ENCODE data around the gene CDC7. TPM values are rescaled to one million over a fixed set of nuclear protein-coding genes. Genes with fewer than 3 reads are reported as not detected.
A peak's percentile ranks its signal among the peaks of the same experiment; 100 is the strongest.
"Not testable (repeated sequence)": the region's sequence is repeated elsewhere in the genome, so short reads cannot be mapped to it uniquely, and the experiment has no call there.

Gene CDC7
- total RNA-seq = 1 to 10 TPM; 1.8 to 2.0 TPM
- long read RNA-seq, donor 1 = 0 reads
- long read RNA-seq, donor 2, partial matches to known transcripts = 1 of 1 reads
- long read RNA-seq, donor 2, other reads (novel, unspliced or antisense) = 0 of 1 reads

DNA sequence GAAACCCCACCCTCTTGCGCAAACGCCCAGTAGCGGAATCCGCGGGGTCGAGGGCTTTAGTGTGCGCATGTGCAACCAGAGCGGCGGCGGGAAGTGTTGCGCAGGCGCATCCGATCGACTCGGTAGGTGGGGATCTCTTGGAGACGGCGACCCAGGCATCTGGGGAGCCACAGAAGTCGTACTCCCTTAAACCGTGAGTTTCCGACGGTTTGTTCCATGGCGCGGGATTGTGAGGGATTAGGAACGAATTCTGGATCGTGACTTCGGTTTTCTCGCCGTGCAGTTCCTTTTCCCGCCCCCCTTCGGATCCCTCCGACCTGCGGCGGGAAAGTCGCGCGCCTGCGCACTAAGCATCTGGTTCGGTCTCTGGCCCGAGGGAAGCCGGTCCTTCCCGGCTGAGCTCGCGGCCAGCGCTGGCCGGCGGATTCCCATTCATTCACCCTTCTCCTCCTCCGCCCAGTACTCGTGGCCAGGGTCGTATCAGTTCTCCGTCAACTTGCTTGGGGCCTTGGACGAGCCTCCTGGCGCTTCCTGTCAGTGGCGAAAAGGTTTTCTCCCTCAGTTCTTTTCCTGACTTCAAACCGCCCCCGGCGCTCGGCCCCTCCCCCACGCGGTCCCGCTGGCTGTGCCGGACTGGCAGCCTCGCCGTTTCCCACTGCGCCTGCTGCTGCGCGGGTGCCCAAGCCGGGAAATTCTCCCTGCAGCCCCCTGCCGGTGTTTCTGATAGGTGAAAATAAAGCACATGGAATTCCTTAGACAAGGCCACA is at the start of gene CDC7:
Gene CDC7 (plus strand): TSS at position 96 of the 767 bp plus-strand sequence. CDS start 866 bp downstream, outside the sequence.
- intact Hi-C loops (cut with DNase I) = no loop called here
- peak; percentile 97 for DNase-seq (ENCODE audit: low spot score)

- intact Hi-C loops (cut with DNase I) = no loop called here
- no peak for DNase-seq (ENCODE audit: low spot score)
Observed at GRCh38 chr1:91454136-91454535, 46.5 kb upstream of the CDC7 start.

GRCh38 chr1:91455334-91455733 is 45.3 kb upstream of the CDC7 start:
- intact Hi-C loops (cut with DNase I) = no loop called here
- no peak for DNase-seq (ENCODE audit: low spot score)

DNA sequence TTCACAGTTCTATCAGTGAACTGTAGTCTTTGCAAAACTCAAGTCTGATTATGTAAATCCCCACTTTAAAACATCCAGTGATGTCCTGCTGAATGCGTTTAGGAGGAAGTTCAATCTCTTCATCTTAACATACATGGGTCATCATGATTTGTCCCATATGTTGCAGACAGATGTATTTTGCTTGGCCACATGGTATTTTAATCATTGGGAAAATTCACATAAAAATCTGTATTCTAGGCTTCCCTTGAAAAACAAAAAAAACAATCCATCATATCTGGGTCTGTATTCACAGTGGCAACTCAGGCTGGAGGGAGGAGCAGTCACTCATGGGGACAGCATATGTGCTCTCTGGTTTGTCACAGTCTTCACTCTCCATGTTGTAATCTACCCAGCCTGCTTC is 44.8 kb upstream of the CDC7 start:
- DNase-seq (ENCODE audit: low spot score) = no peak
- intact Hi-C loops (cut with DNase I) = no loop called here

DNA sequence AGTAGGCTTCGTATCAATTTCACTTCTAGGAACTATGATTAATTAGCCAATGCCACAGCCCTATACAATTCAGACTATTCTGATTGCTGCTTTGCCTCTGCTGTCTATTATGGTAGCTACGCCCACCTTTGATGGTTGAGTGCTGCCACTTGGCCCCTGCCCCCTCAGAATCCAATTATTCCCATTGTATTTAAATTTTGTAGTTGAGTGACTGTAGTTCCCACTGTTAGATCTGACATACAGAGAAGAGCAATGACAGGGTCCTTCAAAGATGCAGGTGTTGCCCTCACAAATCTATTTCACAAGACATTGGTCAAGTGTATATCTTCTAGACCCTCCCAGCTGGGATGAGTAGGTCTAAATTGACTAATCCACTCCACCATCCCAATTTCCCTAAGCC is 35.3 kb upstream of the CDC7 start:
- intact Hi-C loops (cut with DNase I); DNase-seq (ENCODE audit: low spot score): not testable (repeated sequence)

GRCh38 chr1:91476533-91477217 is 24.0 kb upstream of the CDC7 start:
- no peak for DNase-seq (ENCODE audit: low spot score)
- intact Hi-C loops (cut with DNase I) = no loop called here

DNA sequence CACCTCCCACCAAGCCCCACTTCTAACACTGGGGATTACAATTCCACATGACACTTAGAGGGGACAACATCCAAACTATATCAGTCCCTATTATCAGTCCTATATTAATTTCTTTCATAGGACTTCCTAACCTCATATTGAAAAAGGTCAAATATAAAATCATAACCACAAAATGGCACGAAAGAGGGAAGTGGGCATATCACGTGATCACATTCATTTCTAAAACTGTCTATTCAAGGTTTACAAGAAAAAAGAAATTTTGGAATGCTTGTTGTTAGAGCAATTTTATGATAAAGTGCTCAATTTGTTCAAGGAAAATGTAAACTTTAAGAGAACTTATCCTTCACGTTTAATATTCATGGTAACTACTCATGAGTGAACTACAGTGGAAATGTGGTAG is 13.2 kb upstream of the CDC7 start:
- DNase-seq (ENCODE audit: low spot score) = no peak
- intact Hi-C loops (cut with DNase I) = no loop called here

- DNase-seq (ENCODE audit: low spot score) = no peak
- intact Hi-C loops (cut with DNase I) = no loop called here
Observed at GRCh38 chr1:91490501-91490900, 10.2 kb upstream of the CDC7 start.

- no peak for DNase-seq (ENCODE audit: low spot score)
- intact Hi-C loops (cut with DNase I) = no loop called here
Observed at GRCh38 chr1:91498035-91498434, 2.6 kb upstream of the CDC7 start.

GRCh38 chr1:91498498-91499245 is 2.0 kb upstream of the CDC7 start:
- no peak for DNase-seq (ENCODE audit: low spot score)
- intact Hi-C loops (cut with DNase I) = no loop called here

GRCh38 chr1:91499346-91499745 is 1.3 kb upstream of the CDC7 start:
- intact Hi-C loops (cut with DNase I) = no loop called here

DNA sequence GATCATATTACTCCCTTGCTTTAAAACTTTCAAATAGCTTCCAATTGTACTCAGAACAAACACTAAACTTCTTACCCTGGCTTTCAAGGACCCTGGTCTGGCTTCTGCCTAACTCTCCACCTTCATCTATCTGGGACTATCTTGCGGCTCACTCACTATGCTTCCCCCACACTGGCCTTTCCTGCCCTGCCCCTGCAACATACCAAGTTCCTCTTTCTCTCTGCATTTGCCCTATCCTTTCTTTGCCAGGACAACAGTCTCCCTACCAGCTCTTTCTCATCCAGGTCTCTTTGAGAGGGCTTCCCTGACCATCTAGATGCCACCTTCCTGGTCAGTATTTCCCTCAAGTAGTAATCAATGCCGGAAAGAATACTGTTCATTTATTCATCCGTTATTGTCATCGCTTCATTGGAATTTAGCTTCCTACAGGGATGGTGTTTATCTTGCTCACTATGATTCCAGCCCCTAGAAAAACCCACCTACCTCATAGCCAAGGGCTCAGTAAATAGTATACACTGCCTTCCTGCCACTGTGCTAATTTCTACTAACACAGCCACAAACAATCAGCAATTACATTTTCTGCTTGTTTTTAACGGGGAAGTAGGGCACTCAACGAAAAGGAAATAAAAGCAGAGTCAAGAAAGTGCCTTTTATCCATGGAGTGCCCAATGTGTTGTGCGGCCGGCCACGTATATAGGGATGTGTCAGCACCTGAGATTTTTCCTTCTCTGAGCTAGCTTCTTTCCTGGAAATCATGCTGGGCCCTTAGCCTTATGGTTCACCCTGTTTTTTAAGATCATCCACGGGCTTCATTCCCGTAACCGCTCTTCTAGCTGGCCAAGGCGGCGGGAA is 521 bp upstream of the CDC7 start:
- DNase-seq (ENCODE audit: low spot score) = no peak
- intact Hi-C loops (cut with DNase I) = no loop called here

More at GRCh38 chr1:91499346-91499745, 1.3 kb upstream of the CDC7 start:
- no peak for DNase-seq (ENCODE audit: low spot score)

- intact Hi-C loops (cut with DNase I) = no loop called here
- DNase-seq (ENCODE audit: low spot score) = no peak
Observed at GRCh38 chr1:91501523-91501851, 836 bp downstream of the CDC7 start.

GRCh38 chr1:91501971-91502671 is 1.5 kb downstream of the CDC7 start:
- DNase-seq (ENCODE audit: low spot score) = no peak
- intact Hi-C loops (cut with DNase I) = no loop called here

- intact Hi-C loops (cut with DNase I) = no loop called here
Observed at GRCh38 chr1:91502672-91503184, 2.1 kb downstream of the CDC7 start.

GRCh38 chr1:91503332-91503900 is 2.8 kb downstream of the CDC7 start:
- intact Hi-C loops (cut with DNase I) = no loop called here
- no peak for DNase-seq (ENCODE audit: low spot score)

More at GRCh38 chr1:91502672-91503184, 2.1 kb downstream of the CDC7 start:
- DNase-seq (ENCODE audit: low spot score) = no peak

GRCh38 chr1:91503975-91504530 is 3.4 kb downstream of the CDC7 start:
- intact Hi-C loops (cut with DNase I) = no loop called here
- DNase-seq (ENCODE audit: low spot score) = no peak

GRCh38 chr1:91505086-91505485 is 4.4 kb downstream of the CDC7 start:
- intact Hi-C loops (cut with DNase I) = no loop called here
- DNase-seq (ENCODE audit: low spot score) = no peak

Data from posterior vena cava (tissue), 2 donors.